Measurements from ENCODE around the gene ACTR3C.
"Not testable (repeated sequence)": the region's sequence is repeated elsewhere in the genome, so short reads cannot be mapped to it uniquely, and the experiment has no call there.

The ACTR3C gene

GRCh38 chr7:150312649-150313366 lies 10.5 kb downstream of the ACTR3C start:
- FAIRE-seq, result not testable (repeated sequence)

GRCh38 chr7:150311711-150312110 lies 11.6 kb downstream of the ACTR3C start:
- FAIRE-seq, result no peak

GRCh38 chr7:150311146-150311545 lies 12.2 kb downstream of the ACTR3C start:
- no peak for FAIRE-seq

GRCh38 chr7:150308575-150308974 lies 14.8 kb downstream of the ACTR3C start:
- no peak for FAIRE-seq

GRCh38 chr7:150307904-150308303 lies 15.4 kb downstream of the ACTR3C start:
- FAIRE-seq, result no peak

- no peak for FAIRE-seq
Observed at GRCh38 chr7:150307129-150307528, 16.2 kb downstream of the ACTR3C start.

GRCh38 chr7:150306377-150306776 lies 17.0 kb downstream of the ACTR3C start:
- FAIRE-seq, result not testable (repeated sequence)

- FAIRE-seq, result not testable (repeated sequence)
Observed at GRCh38 chr7:150305903-150306284, 17.5 kb downstream of the ACTR3C start.

- FAIRE-seq, result not testable (repeated sequence)
Observed at GRCh38 chr7:150305259-150305902, 18.0 kb downstream of the ACTR3C start.

GRCh38 chr7:150304499-150305258 lies 18.7 kb downstream of the ACTR3C start:
- FAIRE-seq, result not testable (repeated sequence)

GRCh38 chr7:150302908-150303310 lies 20.4 kb downstream of the ACTR3C start:
- FAIRE-seq, result not testable (repeated sequence)

GRCh38 chr7:150297978-150298377 lies 25.4 kb downstream of the ACTR3C start:
- FAIRE-seq, result peak; percentile 3

- FAIRE-seq, result not testable (repeated sequence)
Observed at GRCh38 chr7:150296802-150297201, 26.5 kb downstream of the ACTR3C start.

GRCh38 chr7:150295614-150296013 lies 27.7 kb downstream of the ACTR3C start:
- FAIRE-seq, result not testable (repeated sequence)

GRCh38 chr7:150295027-150295426 lies 28.3 kb downstream of the ACTR3C start:
- FAIRE-seq, result not testable (repeated sequence)

- FAIRE-seq, result not testable (repeated sequence)
Observed at GRCh38 chr7:150290317-150290716, 33.0 kb downstream of the ACTR3C start.

GRCh38 chr7:150288816-150289215 lies 34.5 kb downstream of the ACTR3C start:
- not testable (repeated sequence) for FAIRE-seq

- FAIRE-seq, result not testable (repeated sequence)
Observed at GRCh38 chr7:150287815-150288214, 35.5 kb downstream of the ACTR3C start.

- peak; percentile 89 for FAIRE-seq
Observed at GRCh38 chr7:150285849-150286754, 37.2 kb downstream of the ACTR3C start.

GRCh38 chr7:150283608-150284007 lies 39.7 kb downstream of the ACTR3C start:
- FAIRE-seq, result not testable (repeated sequence)

- peak; percentile 83 for FAIRE-seq
Observed at GRCh38 chr7:150283111-150283510, 40.2 kb downstream of the ACTR3C start.

- FAIRE-seq, result not testable (repeated sequence)
Observed at GRCh38 chr7:150281681-150282403, 41.5 kb downstream of the ACTR3C start.

All from A204.1 (cell line).